ENCODE measurements around the gene TNFRSF6B.

TNFRSF6B gene

DNA sequence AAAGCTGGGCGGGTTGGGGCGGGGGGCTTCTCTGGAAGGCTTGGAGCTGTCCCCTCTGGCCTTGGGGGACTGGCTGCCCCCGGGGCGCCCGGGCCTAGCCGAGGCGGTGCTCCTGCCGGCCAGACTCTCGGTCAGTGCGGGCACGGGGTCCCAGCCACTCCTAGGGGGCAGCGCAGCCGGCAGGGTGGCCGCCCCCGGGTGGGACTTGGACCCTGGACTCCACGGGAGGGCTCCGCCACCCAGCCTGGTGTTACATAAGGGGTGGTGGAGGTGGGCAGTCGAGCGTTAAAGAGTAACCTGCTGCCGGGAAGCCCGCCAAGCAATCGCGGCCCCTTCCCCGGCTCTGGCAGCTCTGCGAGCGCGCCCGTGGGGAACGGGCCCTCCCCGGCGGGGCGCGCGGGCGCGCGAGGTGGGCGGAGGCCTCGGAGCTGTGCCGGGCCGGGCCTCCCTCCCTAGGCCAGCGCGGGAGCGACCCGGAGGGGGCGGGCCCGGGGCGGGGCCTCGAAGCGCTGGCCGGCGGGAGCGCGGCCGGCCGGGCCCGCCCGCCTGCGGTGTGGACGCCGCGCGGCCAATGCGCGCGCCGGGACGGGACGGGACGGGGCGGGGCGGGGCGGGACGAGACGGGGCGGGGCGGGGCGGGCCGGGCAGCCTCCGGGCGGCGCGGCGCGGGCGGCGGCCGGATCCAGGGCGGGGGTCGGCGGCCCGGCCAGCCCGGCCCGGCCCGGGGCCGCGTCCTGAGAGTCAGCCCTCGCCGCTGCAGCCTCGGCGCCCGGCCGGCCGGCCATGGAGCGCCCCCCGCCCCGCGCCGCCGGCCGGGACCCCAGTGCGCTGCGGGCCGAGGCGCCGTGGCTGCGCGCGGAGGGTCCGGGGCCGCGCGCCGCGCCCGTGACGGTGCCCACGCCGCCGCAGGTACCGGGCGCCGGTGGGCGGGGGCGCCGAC lies 42.9 kb downstream of the TNFRSF6B start, which contains the start of gene SLC2A4RG:
SLC2A4RG (plus strand) TSS at position 647 of the 940 bp plus-strand sequence; CDS start at position 784, 137 bp downstream.
- DNase-seq = peak; percentile 73

DNA sequence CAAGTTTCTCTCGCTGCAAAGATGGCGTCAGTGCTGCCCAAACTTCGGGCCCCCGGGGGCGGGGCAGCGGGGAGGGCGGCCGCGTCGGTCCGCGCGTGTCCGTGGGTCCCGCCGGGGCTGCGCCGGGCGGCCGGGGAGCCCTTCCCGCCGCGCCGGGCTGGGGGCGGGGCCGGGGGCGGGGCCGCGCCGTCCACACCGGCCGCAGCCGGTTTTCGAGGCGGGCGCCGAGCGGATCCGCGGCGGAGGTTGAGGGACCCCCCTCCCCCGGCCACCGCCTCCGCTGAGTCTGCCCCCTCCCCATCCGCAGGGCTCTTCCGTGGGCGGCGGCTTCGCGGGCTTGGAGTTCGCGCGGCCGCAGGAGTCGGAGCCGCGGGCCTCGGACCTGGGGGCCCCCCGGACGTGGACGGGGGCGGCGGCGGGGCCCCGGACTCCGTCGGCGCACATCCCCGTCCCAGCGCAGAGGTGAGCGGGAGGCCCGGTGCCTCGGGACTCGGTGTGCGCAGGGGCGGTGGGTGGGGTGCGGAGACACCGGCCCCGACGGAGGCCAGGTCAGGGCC lies 43.7 kb downstream of the TNFRSF6B start:
- peak; percentile 44 for DNase-seq

DNA sequence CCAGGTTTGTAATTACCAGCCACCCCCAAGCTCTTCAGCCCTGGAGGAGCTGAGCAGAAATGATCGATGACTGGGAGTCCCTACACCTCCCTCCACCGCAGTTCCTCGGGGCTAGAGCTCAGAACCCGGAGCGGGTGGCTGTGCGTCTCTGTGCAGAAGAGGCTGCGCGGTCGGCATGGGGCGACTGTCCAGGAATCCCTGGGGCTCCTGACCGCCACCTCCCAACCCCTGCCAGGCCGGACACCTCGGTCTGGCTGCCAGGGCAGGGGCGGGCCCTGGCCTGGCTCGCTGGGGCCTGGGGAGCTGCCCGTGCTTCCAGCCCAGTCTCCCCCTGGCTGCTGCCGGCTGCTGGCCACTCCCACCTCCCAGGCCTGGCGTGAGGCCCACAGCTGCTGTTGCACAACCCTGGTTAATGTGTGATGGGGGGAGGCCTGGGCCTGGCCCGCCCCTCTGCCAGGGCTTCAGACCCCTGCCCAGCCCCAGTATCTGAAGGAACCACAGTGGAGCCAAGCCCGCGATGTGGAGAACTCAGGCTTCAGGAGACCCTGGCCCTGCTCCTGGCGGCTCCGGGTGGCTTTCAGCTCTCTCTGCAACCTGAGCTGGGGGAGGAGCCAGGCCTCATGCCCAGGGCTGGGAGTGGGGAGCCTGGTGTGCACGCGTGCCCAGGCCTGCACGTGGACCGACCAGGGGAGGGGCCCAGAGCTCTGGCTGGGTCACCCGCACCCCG lies 44.3 kb downstream of the TNFRSF6B start:
- DNase-seq = peak; percentile 47

DNA sequence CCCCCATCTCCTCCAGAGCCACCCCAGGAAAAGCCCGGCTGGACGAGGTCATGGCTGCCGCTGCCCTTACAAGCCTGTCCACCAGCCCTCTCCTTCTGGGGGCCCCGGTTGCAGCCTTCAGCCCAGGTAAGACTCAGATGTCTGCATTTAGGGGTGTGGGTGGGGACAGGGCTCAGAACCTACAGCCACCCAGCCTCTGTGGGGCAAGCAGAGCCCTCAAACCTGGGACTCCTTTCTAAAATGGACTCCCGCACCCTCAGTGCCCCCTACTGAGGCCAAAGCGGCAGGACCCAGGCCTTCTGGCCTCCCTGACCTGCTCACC lies 44.9 kb downstream of the TNFRSF6B start:
- no peak for DNase-seq

DNA sequence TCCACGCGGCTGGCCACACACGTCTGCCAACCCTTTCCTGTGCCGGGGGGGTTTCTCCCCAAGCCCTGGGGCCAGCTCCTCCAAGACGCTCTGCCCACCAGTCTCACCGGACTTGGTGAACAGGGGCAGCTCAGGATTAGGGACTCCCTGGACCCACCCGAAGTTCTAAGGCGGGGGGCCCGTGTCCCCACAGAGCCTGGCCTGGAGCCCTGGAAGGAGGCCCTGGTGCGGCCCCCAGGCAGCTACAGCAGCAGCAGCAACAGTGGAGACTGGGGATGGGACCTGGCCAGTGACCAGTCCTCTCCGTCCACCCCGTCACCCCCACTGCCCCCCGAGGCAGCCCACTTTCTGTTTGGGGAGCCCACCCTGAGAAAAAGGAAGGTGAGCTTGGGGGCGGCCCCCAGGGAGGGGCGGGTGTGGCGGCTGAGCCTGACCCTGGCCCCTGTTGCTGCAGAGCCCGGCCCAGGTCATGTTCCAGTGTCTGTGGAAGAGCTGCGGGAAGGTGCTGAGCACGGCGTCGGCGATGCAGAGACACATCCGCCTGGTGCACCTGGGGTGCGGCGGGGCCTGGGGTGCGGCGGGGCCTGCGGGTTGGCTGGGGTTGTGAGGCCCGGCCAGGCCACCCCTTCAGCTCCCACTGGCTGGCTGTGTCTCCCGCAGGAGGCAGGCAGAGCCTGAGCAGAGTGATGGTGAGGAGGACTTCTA lies 45.4 kb downstream of the TNFRSF6B start:
- no peak for DNase-seq

DNA sequence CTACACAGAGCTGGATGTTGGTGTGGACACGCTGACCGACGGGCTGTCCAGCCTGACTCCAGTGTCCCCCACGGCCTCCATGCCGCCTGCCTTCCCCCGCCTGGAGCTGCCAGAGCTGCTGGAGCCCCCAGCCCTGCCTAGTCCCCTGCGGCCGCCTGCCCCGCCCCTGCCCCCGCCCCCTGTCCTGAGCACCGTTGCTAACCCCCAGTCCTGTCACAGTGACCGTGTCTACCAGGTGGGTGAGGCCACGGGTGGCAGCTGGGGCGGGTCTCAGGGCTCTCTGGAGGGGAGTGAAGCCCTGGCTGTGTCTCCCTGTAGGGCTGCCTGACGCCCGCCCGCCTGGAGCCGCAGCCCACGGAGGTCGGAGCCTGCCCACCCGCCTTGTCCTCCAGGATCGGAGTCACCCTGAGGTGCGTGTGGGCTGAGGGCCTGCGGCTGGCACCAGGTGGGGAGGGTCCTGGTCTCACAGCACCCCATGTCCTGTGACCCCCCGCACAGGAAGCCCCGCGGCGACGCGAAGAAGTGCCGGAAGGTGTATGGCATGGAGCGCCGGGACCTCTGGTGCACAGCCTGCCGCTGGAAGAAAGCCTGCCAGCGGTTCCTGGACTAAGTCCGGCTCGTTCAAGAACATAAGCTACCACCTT lies 46.1 kb downstream of the TNFRSF6B start:
- no peak for DNase-seq

DNA sequence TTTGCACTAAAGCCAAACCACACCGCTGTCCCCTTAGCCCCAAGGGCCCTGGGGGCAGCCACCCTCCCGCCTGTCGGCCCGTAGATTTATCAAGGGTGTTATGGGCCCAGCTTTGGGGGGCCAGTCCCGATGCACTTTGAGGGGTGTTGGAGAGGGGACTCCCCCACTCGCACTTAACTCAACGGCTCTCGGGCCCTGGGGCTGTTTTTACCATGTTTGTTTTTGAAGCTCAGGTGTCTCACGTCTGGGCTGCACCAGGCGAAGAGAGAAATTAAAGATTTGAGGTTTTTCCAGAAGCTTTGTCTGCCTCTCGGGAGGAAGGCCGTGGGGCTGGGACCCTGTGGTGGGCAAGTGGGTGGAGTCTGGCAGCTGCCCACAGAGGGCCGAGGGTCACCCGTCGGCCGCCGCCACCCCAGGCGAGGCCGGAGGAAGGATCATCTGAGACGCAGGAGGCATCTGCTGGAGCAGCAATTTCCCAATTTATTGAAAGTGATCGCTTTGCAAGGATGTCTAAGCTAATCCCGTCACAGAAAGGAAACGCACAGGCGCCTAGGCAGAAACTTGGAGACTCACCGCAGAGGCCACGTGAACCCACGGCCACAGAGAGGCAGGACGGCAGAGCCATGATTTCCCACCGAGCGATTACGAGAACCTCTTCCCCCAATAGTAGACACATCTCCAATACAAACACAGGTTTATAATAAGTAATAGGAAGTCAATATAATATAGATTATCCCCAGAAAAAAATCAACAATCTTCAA lies 46.9 kb downstream of the TNFRSF6B start:
- no peak for DNase-seq

DNA sequence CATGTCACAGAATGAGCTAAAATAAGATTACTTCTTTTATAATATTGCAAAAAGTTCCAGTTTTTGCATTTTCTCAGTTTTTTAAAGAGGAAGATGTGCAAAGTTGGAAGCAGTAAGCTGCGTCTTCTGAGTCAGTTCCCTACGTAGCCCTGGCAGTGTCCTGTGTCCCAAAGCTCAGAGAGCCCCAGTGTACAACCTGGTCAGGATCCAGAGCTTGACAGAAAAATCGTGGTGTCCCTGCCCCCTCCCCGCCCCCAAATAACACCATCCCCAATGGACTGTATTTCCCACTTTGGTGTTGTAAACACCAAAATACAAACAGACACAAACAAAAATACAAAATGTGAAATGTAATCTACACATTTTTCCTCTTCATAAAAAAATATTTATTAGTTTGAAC lies 47.7 kb downstream of the TNFRSF6B start:
- DNase-seq = no peak

DNA sequence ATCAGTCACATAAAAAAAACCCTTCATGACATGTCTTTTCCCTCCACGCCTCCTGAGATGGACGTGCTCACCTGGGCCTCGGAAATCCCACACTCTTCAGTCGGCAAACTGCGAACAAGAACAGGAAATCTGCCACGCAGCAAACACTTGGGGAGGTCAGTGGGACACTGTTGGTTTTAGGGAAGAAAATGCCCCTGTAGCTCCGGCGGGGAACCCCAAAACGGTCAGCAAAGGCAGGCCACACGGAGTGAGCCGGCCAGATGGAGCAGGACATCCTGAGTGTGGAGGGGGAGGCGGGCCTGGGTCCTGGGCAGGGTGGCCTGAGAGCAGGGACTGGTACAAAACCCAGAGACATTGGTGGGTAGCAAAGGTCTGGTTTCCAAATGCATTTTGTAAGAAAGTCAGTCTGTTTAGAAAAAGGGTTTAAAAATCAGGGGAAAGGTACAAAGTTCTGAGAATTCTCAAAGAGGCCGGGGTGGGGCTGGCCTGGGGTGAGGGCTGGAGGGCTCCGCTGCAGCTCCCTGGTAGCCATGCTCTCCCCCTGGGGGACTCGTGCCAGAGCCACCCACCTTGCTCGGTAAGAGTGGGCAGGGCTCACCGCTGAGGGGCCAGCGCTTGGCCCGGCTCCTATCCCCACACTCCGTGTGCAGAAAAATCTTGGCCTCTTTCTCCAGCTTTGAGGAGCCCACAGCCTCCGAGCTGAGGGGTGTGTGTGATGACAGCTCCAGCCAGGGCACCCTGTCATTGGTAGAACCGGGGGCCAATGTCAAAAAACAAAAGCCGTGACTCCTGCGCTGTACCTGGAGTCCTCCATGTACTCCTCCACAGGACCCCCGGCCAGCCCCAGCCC lies 48.3 kb downstream of the TNFRSF6B start:
- no peak for DNase-seq

DNA sequence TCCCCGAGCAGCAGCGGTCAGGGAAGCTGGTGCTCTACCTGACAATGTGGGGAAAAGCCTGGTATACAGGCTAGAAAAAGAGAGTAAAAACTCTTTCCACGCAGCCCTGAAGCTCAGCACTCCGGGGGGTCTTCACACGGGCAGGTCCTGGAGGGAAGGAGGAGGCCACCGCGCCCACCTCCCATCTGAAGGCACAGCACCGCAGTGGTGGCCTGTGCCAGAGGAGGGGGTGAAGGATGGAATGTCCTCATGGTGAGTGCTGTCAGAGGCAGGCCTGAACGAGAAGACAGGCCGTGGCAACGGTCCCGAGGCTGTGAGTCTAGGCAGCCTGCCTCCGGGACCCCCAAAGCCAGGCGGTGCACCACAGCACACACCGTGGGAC lies 49.0 kb downstream of the TNFRSF6B start:
- DNase-seq = no peak

DNA sequence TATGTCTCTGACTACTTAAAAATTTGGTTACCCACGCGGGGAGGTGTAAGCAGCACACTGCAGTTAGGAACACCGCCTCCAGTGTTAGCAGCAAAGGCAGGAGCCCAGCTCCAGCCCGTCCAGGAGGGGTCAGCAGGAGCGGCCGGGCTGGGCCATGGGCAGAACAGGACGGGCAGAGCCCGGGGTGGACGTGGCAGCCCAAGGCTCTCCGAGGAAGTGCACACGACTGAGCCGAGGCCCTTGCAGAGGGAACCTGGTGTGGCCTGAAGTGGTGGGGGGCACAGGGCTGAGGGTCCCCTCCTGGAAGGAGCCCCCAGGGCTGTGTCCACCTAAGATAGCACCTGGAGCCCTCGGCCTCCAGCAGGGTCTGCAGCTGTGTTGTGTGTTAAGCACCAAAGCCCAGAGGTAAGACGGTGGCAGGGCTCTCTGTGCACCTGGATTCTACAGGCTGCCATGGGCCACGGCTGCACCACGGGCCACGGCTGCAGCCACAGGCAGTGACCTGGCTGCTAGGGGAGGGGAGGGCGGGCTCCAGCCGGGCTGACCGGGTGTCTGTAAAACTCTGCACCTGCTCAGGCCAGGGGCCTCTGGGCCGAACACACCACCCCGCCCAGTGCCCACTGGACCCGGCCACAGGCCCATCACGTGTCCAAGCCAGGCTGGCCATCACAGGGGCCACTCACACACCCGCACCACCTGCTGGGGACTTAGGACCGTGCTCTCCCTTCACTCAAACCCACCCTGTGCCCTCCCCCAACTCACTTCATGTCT lies 49.7 kb downstream of the TNFRSF6B start:
- no peak for DNase-seq

DNA sequence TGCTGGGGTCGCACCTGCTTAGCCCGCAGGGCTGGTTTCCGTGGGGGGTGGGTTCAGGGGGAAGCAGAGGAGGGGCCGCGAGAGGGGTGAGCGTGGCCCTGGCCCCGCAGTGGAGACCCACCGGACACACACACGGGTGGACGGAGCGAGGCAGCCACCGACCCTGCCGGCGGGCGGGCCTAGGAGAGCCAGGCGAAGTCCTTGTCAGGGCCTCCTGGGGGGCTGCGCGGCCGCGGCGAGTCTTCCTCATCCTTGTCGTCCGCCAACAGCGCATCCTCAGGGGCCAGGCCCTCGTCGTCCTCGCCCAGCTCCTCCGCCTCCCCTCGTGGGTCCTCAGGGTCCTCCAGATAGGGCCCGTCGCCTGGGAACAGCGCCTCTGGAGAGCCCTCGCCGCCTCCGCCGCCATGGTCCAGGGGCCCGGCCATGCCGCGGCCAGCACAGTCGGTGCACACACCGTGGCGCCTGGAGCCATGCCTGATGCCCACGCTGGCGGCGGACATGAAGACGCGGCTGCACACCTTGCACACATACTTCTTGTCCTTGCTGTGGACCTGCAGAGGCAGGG lies 50.4 kb downstream of the TNFRSF6B start:
- no peak for DNase-seq

DNA sequence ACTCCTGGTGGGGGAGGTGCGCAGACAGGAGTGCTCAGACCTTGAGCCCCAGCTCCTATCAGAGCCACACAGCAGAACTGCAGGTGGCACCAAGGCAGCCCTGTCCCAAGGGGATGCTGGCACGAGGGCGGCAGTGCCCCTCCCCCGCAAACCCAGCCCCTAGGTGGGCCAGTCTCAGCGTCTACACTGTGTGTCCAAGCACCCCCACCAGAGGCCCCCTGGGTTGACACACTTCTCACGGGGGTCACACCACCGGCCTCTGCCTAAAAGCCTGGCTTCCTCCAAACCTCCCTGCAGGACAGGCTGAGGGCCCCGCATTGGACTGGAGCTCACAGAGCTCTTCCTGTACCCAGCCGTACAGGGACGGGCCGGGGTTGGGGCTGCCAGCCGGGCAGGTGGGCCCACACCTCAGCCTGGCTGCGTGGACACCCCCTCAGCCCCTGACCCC lies 51.2 kb downstream of the TNFRSF6B start:
- no peak for DNase-seq
